K562 treated with DMSO at 1 percent for 4 hours (cell line): ENCODE data around the gene PRICKLE2. TPM values are rescaled to one million over a fixed set of nuclear protein-coding genes. Genes with fewer than 3 reads are reported as not detected.

Experiments used
- total RNA-seq: library from RNA; unstranded; fragments of 300-600 nt; gene quantifications from 2 replicates; pipeline ENCODE4 v1.2.3, GENCODE V29; 2022; ENCODE audit not compliant: insufficient read depth

PRICKLE2 gene, protein sequence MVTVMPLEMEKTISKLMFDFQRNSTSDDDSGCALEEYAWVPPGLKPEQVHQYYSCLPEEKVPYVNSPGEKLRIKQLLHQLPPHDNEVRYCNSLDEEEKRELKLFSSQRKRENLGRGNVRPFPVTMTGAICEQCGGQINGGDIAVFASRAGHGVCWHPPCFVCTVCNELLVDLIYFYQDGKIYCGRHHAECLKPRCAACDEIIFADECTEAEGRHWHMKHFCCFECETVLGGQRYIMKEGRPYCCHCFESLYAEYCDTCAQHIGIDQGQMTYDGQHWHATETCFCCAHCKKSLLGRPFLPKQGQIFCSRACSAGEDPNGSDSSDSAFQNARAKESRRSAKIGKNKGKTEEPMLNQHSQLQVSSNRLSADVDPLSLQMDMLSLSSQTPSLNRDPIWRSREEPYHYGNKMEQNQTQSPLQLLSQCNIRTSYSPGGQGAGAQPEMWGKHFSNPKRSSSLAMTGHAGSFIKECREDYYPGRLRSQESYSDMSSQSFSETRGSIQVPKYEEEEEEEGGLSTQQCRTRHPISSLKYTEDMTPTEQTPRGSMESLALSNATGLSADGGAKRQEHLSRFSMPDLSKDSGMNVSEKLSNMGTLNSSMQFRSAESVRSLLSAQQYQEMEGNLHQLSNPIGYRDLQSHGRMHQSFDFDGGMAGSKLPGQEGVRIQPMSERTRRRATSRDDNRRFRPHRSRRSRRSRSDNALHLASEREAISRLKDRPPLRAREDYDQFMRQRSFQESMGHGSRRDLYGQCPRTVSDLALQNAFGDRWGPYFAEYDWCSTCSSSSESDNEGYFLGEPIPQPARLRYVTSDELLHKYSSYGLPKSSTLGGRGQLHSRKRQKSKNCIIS
- total RNA-seq, result not detected in 2 replicates

DNA sequence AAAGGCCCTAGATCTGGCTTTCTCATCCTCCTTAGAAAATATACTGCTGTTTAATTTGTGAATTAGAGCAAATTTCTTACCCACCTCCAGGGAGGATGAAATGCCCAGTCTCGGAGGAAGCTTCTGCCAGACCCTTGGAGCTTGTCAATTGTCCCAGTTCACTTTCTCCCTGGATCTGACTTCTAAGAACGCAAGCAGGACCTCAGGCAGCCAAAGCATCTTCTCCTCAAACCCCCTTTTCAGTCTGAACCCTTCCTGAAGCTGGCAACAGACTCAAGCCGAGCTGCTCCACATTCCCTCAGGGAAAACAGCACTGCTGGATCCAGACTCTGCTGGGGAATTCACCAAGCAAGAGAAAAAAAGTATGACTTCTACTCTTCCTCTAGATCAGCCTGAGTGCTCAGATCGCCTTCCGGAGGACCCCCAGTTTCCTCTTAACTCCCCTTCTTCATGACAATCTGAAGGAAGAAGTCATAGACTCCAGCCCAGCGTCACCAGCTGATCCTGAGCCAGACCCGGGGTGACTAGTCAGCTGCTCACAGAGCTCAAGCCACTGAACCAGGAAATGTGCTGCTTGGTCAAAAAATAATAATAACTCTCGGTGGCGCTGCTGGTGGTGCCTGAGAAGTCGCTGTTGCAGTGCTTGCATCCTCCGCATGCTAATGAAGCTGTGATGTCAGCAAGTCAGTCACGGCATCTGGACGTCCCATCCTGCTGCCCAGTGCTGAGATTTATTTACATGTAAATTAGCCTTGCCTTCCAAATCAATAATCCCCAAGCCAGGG is at the start of gene PRICKLE2:
Gene PRICKLE2 (minus strand): TSS at position 641 of the 785 bp plus-strand sequence. CDS start 26,539 bp downstream, outside the sequence.

Other genes with a start within 250 kb of the PRICKLE2 start
- 75.8 and 79.5 TPM in 2 replicates for gene PSMD6, start 202.0 kb downstream of the PRICKLE2 start, total RNA-seq